ENCODE data around the gene KCTD17.

- peak; percentile 43; the same call in 1 of the 2 replicates for TF ChIP-seq MAX (IDR thresholded peaks at IDR 0.05)
- TF ChIP-seq RAD21 (IDR thresholded peaks at IDR 0.05; ENCODE audit: low read depth) = no peak
- TF ChIP-seq NFIC (IDR thresholded peaks at IDR 0.05) = no peak
- no peak for TF ChIP-seq ZBTB7A (IDR thresholded peaks at IDR 0.05; ENCODE audit: low read depth)
- TF ChIP-seq TEAD4 (IDR thresholded peaks at IDR 0.05) = no peak
- no peak for TF ChIP-seq TAF1 (IDR thresholded peaks at IDR 0.05; ENCODE audit: low read depth)
- no peak for TF ChIP-seq CREB1 (IDR thresholded peaks at IDR 0.05; ENCODE audit: low read depth)
- TF ChIP-seq CEBPB (IDR thresholded peaks at IDR 0.05) = peak; percentile 73
- no peak for TF ChIP-seq EP300 (IDR thresholded peaks at IDR 0.05; ENCODE audit: borderline replicate concordance)
- TF ChIP-seq FOXM1 (IDR thresholded peaks at IDR 0.05; ENCODE audit: borderline replicate concordance, low read depth) = no peak
- TF ChIP-seq TCF12 (IDR thresholded peaks at IDR 0.05; ENCODE audit: low read depth) = no peak
- TF ChIP-seq, protein P1, sequence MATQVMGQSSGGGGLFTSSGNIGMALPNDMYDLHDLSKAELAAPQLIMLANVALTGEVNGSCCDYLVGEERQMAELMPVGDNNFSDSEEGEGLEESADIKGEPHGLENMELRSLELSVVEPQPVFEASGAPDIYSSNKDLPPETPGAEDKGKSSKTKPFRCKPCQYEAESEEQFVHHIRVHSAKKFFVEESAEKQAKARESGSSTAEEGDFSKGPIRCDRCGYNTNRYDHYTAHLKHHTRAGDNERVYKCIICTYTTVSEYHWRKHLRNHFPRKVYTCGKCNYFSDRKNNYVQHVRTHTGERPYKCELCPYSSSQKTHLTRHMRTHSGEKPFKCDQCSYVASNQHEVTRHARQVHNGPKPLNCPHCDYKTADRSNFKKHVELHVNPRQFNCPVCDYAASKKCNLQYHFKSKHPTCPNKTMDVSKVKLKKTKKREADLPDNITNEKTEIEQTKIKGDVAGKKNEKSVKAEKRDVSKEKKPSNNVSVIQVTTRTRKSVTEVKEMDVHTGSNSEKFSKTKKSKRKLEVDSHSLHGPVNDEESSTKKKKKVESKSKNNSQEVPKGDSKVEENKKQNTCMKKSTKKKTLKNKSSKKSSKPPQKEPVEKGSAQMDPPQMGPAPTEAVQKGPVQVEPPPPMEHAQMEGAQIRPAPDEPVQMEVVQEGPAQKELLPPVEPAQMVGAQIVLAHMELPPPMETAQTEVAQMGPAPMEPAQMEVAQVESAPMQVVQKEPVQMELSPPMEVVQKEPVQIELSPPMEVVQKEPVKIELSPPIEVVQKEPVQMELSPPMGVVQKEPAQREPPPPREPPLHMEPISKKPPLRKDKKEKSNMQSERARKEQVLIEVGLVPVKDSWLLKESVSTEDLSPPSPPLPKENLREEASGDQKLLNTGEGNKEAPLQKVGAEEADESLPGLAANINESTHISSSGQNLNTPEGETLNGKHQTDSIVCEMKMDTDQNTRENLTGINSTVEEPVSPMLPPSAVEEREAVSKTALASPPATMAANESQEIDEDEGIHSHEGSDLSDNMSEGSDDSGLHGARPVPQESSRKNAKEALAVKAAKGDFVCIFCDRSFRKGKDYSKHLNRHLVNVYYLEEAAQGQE (IDR thresholded peaks at IDR 0.05; ENCODE audit: low read depth) = no peak
- no peak for TF ChIP-seq YY1 (IDR thresholded peaks at IDR 0.05; ENCODE audit: low read depth)
- no peak for TF ChIP-seq EGR1 (IDR thresholded peaks at IDR 0.05)
These were observed 18.7 kb upstream of the KCTD17 start for GRCh38 chr22:37032535-37033460.

All from Ishikawa (cell line).